ENCODE measurements around the gene BBOX1. TPM values are rescaled to one million over a fixed set of nuclear protein-coding genes. Genes with fewer than 3 reads are reported as not detected.

The BBOX1 gene
- total and polyA plus RNA-seq, 2 of the 8 experiments (the other 6 are each of a cell fraction or from before 2014, with no cell fraction given) = not detected

DNA sequence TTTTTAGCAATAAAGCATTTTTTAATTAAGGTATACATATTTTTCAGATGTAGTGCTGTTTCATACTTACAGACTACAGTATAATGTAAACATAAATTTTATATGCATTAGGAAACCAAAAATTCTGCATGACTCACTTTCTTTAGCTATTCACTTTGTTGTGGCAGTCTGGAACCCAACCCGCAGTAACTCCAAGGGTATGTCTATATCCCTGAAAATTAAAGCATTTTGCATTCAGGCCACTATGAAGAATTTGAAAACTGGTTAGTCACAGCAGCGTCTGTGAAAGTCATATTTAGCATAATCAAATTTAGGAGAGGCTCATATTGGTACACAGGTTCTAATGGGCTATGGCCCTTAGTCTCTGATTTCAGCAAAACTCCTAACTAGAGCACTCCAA is 46.8 kb downstream of the BBOX1 start (continued):
- TF ChIP-seq, protein P1, sequence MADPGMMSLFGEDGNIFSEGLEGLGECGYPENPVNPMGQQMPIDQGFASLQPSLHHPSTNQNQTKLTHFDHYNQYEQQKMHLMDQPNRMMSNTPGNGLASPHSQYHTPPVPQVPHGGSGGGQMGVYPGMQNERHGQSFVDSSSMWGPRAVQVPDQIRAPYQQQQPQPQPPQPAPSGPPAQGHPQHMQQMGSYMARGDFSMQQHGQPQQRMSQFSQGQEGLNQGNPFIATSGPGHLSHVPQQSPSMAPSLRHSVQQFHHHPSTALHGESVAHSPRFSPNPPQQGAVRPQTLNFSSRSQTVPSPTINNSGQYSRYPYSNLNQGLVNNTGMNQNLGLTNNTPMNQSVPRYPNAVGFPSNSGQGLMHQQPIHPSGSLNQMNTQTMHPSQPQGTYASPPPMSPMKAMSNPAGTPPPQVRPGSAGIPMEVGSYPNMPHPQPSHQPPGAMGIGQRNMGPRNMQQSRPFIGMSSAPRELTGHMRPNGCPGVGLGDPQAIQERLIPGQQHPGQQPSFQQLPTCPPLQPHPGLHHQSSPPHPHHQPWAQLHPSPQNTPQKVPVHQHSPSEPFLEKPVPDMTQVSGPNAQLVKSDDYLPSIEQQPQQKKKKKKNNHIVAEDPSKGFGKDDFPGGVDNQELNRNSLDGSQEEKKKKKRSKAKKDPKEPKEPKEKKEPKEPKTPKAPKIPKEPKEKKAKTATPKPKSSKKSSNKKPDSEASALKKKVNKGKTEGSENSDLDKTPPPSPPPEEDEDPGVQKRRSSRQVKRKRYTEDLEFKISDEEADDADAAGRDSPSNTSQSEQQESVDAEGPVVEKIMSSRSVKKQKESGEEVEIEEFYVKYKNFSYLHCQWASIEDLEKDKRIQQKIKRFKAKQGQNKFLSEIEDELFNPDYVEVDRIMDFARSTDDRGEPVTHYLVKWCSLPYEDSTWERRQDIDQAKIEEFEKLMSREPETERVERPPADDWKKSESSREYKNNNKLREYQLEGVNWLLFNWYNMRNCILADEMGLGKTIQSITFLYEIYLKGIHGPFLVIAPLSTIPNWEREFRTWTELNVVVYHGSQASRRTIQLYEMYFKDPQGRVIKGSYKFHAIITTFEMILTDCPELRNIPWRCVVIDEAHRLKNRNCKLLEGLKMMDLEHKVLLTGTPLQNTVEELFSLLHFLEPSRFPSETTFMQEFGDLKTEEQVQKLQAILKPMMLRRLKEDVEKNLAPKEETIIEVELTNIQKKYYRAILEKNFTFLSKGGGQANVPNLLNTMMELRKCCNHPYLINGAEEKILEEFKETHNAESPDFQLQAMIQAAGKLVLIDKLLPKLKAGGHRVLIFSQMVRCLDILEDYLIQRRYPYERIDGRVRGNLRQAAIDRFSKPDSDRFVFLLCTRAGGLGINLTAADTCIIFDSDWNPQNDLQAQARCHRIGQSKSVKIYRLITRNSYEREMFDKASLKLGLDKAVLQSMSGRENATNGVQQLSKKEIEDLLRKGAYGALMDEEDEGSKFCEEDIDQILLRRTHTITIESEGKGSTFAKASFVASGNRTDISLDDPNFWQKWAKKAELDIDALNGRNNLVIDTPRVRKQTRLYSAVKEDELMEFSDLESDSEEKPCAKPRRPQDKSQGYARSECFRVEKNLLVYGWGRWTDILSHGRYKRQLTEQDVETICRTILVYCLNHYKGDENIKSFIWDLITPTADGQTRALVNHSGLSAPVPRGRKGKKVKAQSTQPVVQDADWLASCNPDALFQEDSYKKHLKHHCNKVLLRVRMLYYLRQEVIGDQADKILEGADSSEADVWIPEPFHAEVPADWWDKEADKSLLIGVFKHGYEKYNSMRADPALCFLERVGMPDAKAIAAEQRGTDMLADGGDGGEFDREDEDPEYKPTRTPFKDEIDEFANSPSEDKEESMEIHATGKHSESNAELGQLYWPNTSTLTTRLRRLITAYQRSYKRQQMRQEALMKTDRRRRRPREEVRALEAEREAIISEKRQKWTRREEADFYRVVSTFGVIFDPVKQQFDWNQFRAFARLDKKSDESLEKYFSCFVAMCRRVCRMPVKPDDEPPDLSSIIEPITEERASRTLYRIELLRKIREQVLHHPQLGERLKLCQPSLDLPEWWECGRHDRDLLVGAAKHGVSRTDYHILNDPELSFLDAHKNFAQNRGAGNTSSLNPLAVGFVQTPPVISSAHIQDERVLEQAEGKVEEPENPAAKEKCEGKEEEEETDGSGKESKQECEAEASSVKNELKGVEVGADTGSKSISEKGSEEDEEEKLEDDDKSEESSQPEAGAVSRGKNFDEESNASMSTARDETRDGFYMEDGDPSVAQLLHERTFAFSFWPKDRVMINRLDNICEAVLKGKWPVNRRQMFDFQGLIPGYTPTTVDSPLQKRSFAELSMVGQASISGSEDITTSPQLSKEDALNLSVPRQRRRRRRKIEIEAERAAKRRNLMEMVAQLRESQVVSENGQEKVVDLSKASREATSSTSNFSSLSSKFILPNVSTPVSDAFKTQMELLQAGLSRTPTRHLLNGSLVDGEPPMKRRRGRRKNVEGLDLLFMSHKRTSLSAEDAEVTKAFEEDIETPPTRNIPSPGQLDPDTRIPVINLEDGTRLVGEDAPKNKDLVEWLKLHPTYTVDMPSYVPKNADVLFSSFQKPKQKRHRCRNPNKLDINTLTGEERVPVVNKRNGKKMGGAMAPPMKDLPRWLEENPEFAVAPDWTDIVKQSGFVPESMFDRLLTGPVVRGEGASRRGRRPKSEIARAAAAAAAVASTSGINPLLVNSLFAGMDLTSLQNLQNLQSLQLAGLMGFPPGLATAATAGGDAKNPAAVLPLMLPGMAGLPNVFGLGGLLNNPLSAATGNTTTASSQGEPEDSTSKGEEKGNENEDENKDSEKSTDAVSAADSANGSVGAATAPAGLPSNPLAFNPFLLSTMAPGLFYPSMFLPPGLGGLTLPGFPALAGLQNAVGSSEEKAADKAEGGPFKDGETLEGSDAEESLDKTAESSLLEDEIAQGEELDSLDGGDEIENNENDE (IDR thresholded peaks at IDR 0.05; ENCODE audit: insufficient replicate concordance, low read length) = no peak
- no peak for TF ChIP-seq CEBPB (IDR thresholded peaks at IDR 0.05; ENCODE audit: low read depth, low read length)
- no peak for TF ChIP-seq ASH2L (IDR thresholded peaks at IDR 0.05; ENCODE audit: low read length)
- no peak for TF ChIP-seq EZH2 (IDR thresholded peaks at IDR 0.05; ENCODE audit: low read depth, low read length, severe bottlenecking)

All from H1 (cell line).